IMR-90 (cell line): Measurements from ENCODE around the gene CENPP. TPM values are rescaled to one million over a fixed set of nuclear protein-coding genes. Genes with fewer than 3 reads are reported as not detected.

Source experiments
- ATAC-seq: fragments of 200-7000 bp; cut with Tn5 transposase; 2 replicates; pipeline ENCODE4 v1.9.1; 2020; ENCODE audit warnings: low read depth, mild to moderate bottlenecking, moderate library complexity
- BruUV-seq: library from RNA; stranded (reverse); fragments of 400-500 nt; replicated peaks from 2 replicates; lab custom pipeline; 2021; lab: Mats Ljungman, UMichigan
- CTCF ChIA-PET: fragments of 300-600 bp; formaldehyde crosslinking; extraction: SDS; loops from one replicate; lab custom pipeline; 2021; ENCODE audit warnings: antibody characterized with exemption; lab: Yijun Ruan, JAX
- POLR2A ChIA-PET: fragments of 300-600 bp; sonication (Branson Sonifier 250); formaldehyde crosslinking; loops from one replicate; lab custom pipeline; 2022; ENCODE audit warnings: antibody characterized with exemption; ENCODE audit not compliant: unreplicated experiment; lab: Charles Lee
- DNase-seq: peaks from one replicate; pipeline ENCODE4 v3.0.0; 2013
- H2AFZ ChIP-seq: replicated peaks from 2 replicates; pipeline ENCODE3; 2013; ENCODE audit warnings: low read length, mild to moderate bottlenecking; ENCODE audit not compliant: poor library complexity
- H2AK5ac ChIP-seq: 2 replicates; pipeline ENCODE4 v1.6.1; 2013; ENCODE audit warnings: low read depth, low read length, inconsistent platforms
- H2AK9ac ChIP-seq: replicated peaks from 2 replicates; pipeline ENCODE3; 2013; ENCODE audit warnings: mild to moderate bottlenecking, low read depth, low read length, moderate library complexity; ENCODE audit not compliant: poor library complexity
- H2BK120ac ChIP-seq: 2 replicates; pipeline ENCODE4 v1.6.1; 2013; ENCODE audit warnings: low read depth, low read length, inconsistent platforms
- H2BK15ac ChIP-seq: 3 replicates; pipeline ENCODE4 v1.6.1; 2013; ENCODE audit warnings: low read depth, low read length, inconsistent platforms
- H2BK20ac ChIP-seq: 2 replicates; pipeline ENCODE4 v1.6.1; 2013; ENCODE audit warnings: low read depth, mild to moderate bottlenecking, inconsistent platforms, low read length, moderate library complexity
- H2BK5ac ChIP-seq: 2 replicates; pipeline ENCODE4 v1.6.1; 2013; ENCODE audit warnings: mild to moderate bottlenecking, low read depth, low read length, inconsistent platforms; ENCODE audit not compliant: poor library complexity, severe bottlenecking
- H3K14ac ChIP-seq: replicated peaks from 2 replicates; pipeline ENCODE4 v1.6.1; 2013; ENCODE audit warnings: low read depth, low read length, inconsistent platforms
- H3K18ac ChIP-seq: 2 replicates; pipeline ENCODE4 v1.6.1; 2013; ENCODE audit warnings: low read depth, low read length, control low read depth
- H3K23ac ChIP-seq: 2 replicates; pipeline ENCODE4 v1.6.1; 2013; ENCODE audit warnings: low read depth, low read length, inconsistent platforms
- H3K27ac ChIP-seq: 2 replicates; pipeline ENCODE4 v1.5.1; 2013; ENCODE audit warnings: mild to moderate bottlenecking, control low read depth, low read length; ENCODE audit not compliant: insufficient read depth
- H3K27me3 ChIP-seq: 2 replicates; pipeline ENCODE4 v1.6.1; 2013; ENCODE audit warnings: low read length; ENCODE audit not compliant: control insufficient read depth, insufficient read depth
- H3K36me3 ChIP-seq: 2 replicates; pipeline ENCODE4 v1.6.1; 2013; ENCODE audit warnings: low read length, mixed read lengths; ENCODE audit not compliant: control insufficient read depth, insufficient read depth
- H3K4ac ChIP-seq: 2 replicates; pipeline ENCODE4 v1.6.1; 2013; ENCODE audit warnings: low read depth, low read length, inconsistent platforms
- H3K4me1 ChIP-seq: 2 replicates; pipeline ENCODE4 v1.6.1; 2013; ENCODE audit warnings: low read length, mixed read lengths; ENCODE audit not compliant: control insufficient read depth, insufficient read depth
- H3K4me2 ChIP-seq: 2 replicates; pipeline ENCODE4 v1.6.1; 2013; ENCODE audit warnings: low read depth, mild to moderate bottlenecking, control low read depth, low read length, moderate library complexity
- H3K4me3 ChIP-seq: 2 replicates; pipeline ENCODE4 v1.5.1; 2013; ENCODE audit warnings: low read depth, mild to moderate bottlenecking, control low read depth, low read length, moderate library complexity; ENCODE audit not compliant: insufficient read depth
- H3K56ac ChIP-seq: 2 replicates; pipeline ENCODE4 v1.6.1; 2013; ENCODE audit warnings: low read length, inconsistent platforms; ENCODE audit not compliant: insufficient read depth; ENCODE audit errors: extremely low read depth
- H3K79me1 ChIP-seq, 2 experiments: 2 replicates each; pipeline ENCODE4 v1.6.1; 2013; ENCODE audit warnings: low read length in 2 of 2, inconsistent platforms in 1 of 2, low read depth in 1 of 2
- H3K9ac ChIP-seq: 2 replicates; pipeline ENCODE4 v1.6.1; 2013; ENCODE audit warnings: low read depth, low read length, control low read depth
- H3K9me1 ChIP-seq: 2 replicates; pipeline ENCODE4 v1.6.1; 2013; ENCODE audit warnings: low read length, inconsistent platforms; ENCODE audit not compliant: insufficient read depth
- H3K9me3 ChIP-seq: 2 replicates; pipeline ENCODE4 v1.6.1; 2013; ENCODE audit warnings: low read length; ENCODE audit not compliant: control insufficient read depth, insufficient read depth
- H4K20me1 ChIP-seq: 2 replicates; pipeline ENCODE4 v1.6.1; 2013; ENCODE audit warnings: low read length, inconsistent platforms; ENCODE audit not compliant: insufficient read depth
- H4K5ac ChIP-seq: 2 replicates; pipeline ENCODE4 v1.6.1; 2013; ENCODE audit warnings: mild to moderate bottlenecking, low read depth, low read length, control low read depth
- H4K8ac ChIP-seq, 2 experiments: 2 replicates each; pipeline ENCODE4 v1.6.1; 2013; ENCODE audit warnings: low read depth in 2 of 2, low read length in 2 of 2, control low read depth in 1 of 2, inconsistent platforms in 1 of 2
- H4K91ac ChIP-seq: 2 replicates; pipeline ENCODE4 v1.6.1; 2013; ENCODE audit warnings: low read depth, low read length, inconsistent platforms; ENCODE audit not compliant: insufficient read depth
- CHD1 ChIP-seq: IDR thresholded peaks from 2 replicates; pipeline ENCODE4 v1.6.1; 2012; ENCODE audit warnings: low read depth, low read length, improper control_type of control experiment
- FOS ChIP-seq: fragments of 150-350 bp; IDR thresholded peaks from 2 replicates; pipeline ENCODE4 v1.6.1; 2016; ENCODE audit warnings: low read depth, low read length
- MAFK ChIP-seq: IDR thresholded peaks from 2 replicates; pipeline ENCODE4 v1.6.1; 2012; ENCODE audit warnings: low read depth, low read length, improper control_type of control experiment
- MXI1 ChIP-seq: IDR thresholded peaks from 2 replicates; pipeline ENCODE4 v1.6.1; 2012; ENCODE audit warnings: low read depth, mild to moderate bottlenecking, low read length, moderate library complexity, borderline replicate concordance
- NFE2L2 ChIP-seq: fragments of 150-350 bp; IDR thresholded peaks from 2 replicates; pipeline ENCODE4 v1.6.1; 2016; ENCODE audit warnings: low read depth, mild to moderate bottlenecking, low read length
- RFX5 ChIP-seq: IDR thresholded peaks from 2 replicates; pipeline ENCODE4 v1.8.0; 2012; ENCODE audit warnings: low read depth, mild to moderate bottlenecking, low read length, moderate library complexity
- WGBS, 2 experiments: methylation state at CpG; one replicate each; pipeline versions ENCODE4 v1.1.5 to v1.1.7; 2013; ENCODE audit warnings: missing lambda C conversion rate in 2 of 2; ENCODE audit not compliant: insufficient read length in 1 of 2; ENCODE audit errors: extremely low coverage in 2 of 2; 5-methylcytosine and 5-hydroxymethylcytosine counted together
- dilution Hi-C: fragments of 300-500 bp; cut with HindIII; formaldehyde crosslinking; loops from one replicate; pipeline ENCODE4 v1.14.3; 2018; ENCODE audit warnings: low sequenced_read_pairs; ENCODE audit not compliant: unreplicated experiment
- in situ Hi-C: fragments of 300-500 bp; cut with MboI; formaldehyde crosslinking; loops from 3 replicates; pipeline ENCODE4 v1.14.3; 2019; ENCODE audit warnings: low sequenced_read_pairs, inconsistent platforms, mixed read lengths
- intact Hi-C: fragments of 100-400 bp; cut with micrococcal nuclease; formaldehyde crosslinking; loops from 2 replicates; pipeline ENCODE4 v1.10.0; 2022
- polyA plus RNA-seq, 3 experiments: library from polyadenylated mRNA; depleted of rRNA; stranded (reverse); fragments of >200 nt; gene quantifications; 2 replicates each; pipeline ENCODE4 v1.2.3, GENCODE V29; 2012; ENCODE audit warnings: low replicate concordance in 1 of 3
- total RNA-seq: library from RNA; depleted of rRNA; stranded (reverse); fragments of >200 nt; gene quantifications from 2 replicates; pipeline ENCODE4 v1.2.3, GENCODE V29; 2012
- TF ChIP-seq, protein P1 (sequence below): conservative IDR thresholded peaks from 2 replicates; pipeline ENCODE4 v1.5.1; 2012; ENCODE audit warnings: mild to moderate bottlenecking, low read depth, low read length, improper control_type of control experiment
- TF ChIP-seq, protein P2 (sequence below): fragments of 150-350 bp; IDR thresholded peaks from 2 replicates; pipeline ENCODE4 v1.6.1; 2017; ENCODE audit warnings: mild to moderate bottlenecking, antibody characterized with exemption, low read length, low read depth

Gene CENPP
- total and polyA plus RNA-seq, 2 of the 4 experiments (the other 2 are of a cell fraction) = 1.4 to 2.0 TPM

DNA sequence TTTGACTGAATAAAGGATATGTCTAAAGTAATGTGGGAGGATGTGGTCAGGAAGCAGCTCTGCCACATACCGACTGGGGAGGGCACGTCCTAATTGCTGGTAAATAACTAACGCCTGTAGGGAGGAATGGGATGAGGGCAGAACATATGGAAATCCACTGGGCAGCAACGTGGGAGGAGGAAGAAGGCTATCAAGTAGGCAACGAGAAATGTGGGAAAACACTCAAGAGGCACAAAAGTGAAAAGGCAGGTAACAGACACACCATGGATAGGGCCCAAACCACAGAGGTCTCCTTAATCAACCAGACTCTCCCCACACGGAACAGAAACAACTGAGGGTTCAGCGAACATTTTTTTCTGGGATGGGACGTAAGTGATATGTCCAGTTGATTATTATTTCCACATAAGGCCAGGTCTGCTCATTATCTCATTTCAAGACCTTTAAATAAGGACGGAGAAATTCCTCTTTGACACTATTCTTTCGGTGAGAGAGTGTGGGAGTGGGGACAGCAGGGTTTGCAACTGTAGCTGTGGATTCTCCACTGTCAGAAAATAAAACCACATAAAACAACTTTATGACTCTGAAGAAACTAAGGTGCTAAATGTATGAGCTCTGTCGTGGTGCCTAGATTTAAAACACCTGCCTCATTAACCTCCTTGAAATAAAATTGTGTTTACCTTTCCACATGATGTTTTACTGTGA is 49.3 kb upstream of the CENPP start:
- no peak overlapping the region for H2BK15ac ChIP-seq
- DNase-seq (no peak), ATAC-seq (no peak)
- no peak overlapping the region for H3K4me3 ChIP-seq
- no peak overlapping the region for H3K23ac ChIP-seq
- H3K9ac ChIP-seq = no peak overlapping the region; the same call in 1 of the 2 replicates
- H3K27me3 ChIP-seq = no peaks in the 10 kb centered on the region
- peaks cover 2% of the 10 kb centered on the region for H3K4me1 ChIP-seq
- H3K36me3 ChIP-seq = peaks cover 56% of the 10 kb centered on the region
- in situ Hi-C loops (no loop called here), intact Hi-C loops (no loop called here), dilution Hi-C loops (no loop called here)
- H3K9me3 ChIP-seq = no peaks in the 10 kb centered on the region
- H2AK9ac ChIP-seq = no peak overlapping the region
- 0 out of 4 replicates have a peak overlapping the region, but pooled peaks of 1 of the 2 experiments have one; percentile 24 for H4K8ac ChIP-seq
- ChIA-PET CTCF (interaction anchor here (3.2 kb wide), 1 partner anchor 136 kb away, joined by 11 read pairs; no protein-coding TSS in a partner anchor), POLR2A (no interaction called here)
- H3K27ac ChIP-seq = no peak overlapping the region
- H3K79me1 ChIP-seq = peaks cover 35 to 52% of the 10 kb centered on the region in 2 experiments
- H2AFZ ChIP-seq = no peak overlapping the region
- H2BK5ac ChIP-seq = peak overlapping the region; percentile 23
- no peak overlapping the region for H2BK20ac ChIP-seq
- no TSS peak for BruUV-seq
- H3K9me1 ChIP-seq = peaks cover 6% of the 10 kb centered on the region
- H4K20me1 ChIP-seq = peaks cover 11% of the 10 kb centered on the region; the same call in 1 of the 2 replicates
- no peak overlapping the region for H2AK5ac ChIP-seq
- no peak for TF ChIP-seq RFX5
- TF ChIP-seq MXI1 = no peak
- TF ChIP-seq MAFK = no peak
- TF ChIP-seq FOS = no peak
- TF ChIP-seq, protein P1, sequence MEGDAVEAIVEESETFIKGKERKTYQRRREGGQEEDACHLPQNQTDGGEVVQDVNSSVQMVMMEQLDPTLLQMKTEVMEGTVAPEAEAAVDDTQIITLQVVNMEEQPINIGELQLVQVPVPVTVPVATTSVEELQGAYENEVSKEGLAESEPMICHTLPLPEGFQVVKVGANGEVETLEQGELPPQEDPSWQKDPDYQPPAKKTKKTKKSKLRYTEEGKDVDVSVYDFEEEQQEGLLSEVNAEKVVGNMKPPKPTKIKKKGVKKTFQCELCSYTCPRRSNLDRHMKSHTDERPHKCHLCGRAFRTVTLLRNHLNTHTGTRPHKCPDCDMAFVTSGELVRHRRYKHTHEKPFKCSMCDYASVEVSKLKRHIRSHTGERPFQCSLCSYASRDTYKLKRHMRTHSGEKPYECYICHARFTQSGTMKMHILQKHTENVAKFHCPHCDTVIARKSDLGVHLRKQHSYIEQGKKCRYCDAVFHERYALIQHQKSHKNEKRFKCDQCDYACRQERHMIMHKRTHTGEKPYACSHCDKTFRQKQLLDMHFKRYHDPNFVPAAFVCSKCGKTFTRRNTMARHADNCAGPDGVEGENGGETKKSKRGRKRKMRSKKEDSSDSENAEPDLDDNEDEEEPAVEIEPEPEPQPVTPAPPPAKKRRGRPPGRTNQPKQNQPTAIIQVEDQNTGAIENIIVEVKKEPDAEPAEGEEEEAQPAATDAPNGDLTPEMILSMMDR = no peak
- no peak for TF ChIP-seq NFE2L2
- TF ChIP-seq, protein P2, sequence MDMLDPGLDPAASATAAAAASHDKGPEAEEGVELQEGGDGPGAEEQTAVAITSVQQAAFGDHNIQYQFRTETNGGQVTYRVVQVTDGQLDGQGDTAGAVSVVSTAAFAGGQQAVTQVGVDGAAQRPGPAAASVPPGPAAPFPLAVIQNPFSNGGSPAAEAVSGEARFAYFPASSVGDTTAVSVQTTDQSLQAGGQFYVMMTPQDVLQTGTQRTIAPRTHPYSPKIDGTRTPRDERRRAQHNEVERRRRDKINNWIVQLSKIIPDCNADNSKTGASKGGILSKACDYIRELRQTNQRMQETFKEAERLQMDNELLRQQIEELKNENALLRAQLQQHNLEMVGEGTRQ = no peak
- TF ChIP-seq CHD1 = no peak
- WGBS, 2 experiments = 100% methylated on average over 1 of the region's 11 CpGs; no CpG with 5 or more reads in 1 of the 2 experiments
- H3K18ac ChIP-seq = no peak overlapping the region
- H3K56ac ChIP-seq = no peak overlapping the region
- H4K91ac ChIP-seq = no peak overlapping the region
- no peak overlapping the region for H4K5ac ChIP-seq
- peak overlapping the region; percentile 5; the same call in 1 of the 2 replicates for H3K4ac ChIP-seq
- no peak overlapping the region for H3K14ac ChIP-seq
- no peak overlapping the region for H2BK120ac ChIP-seq
- no peak overlapping the region for H3K4me2 ChIP-seq
